Lower leg skin (tissue), 4 donors: ENCODE data around the gene EPRS1. TPM values are rescaled to one million over a fixed set of nuclear protein-coding genes. Genes with fewer than 3 reads are reported as not detected.

Experiments
- DNase-seq, 2 donors: peaks; one replicate each; pipeline ENCODE4 v3.0.0-alpha.2; 2019; ENCODE audit warnings: low spot score in 2 of 2
- H3K4me3 ChIP-seq: fragments of 200-600 bp; sonication (generic); 2 replicates; pipeline ENCODE4 v1.5.1; 2017; ENCODE audit warnings: mild to moderate bottlenecking, low read depth; ENCODE audit not compliant: poor library complexity, severe bottlenecking
- CTCF ChIP-seq, 3 donors: fragments of 450-650 bp; IDR thresholded peaks; one replicate each; pipeline ENCODE4 v1.5.1; 2016; ENCODE audit warnings: antibody characterized with exemption in 3 of 3, mild to moderate bottlenecking in 3 of 3, moderate library complexity in 2 of 3
- POLR2A ChIP-seq, 2 donors: fragments of 450-650 bp; IDR thresholded peaks; one replicate each; pipeline ENCODE4 v1.6.1; 2016 to 2017; ENCODE audit warnings: antibody characterized with exemption in 2 of 2, mild to moderate bottlenecking in 1 of 2, moderate library complexity in 1 of 2
- WGBS, 2 donors: methylation state at CpG; one replicate each; pipeline ENCODE4 v1.1.5; 2018; 5-methylcytosine and 5-hydroxymethylcytosine counted together
- intact Hi-C: fragments of 100-400 bp; cut with DNase I; formaldehyde crosslinking; loops from one replicate; pipeline ENCODE4 v1.15.0; 2023; ENCODE audit warnings: low total_unique reads
- total RNA-seq, 4 donors: library from RNA; depleted of rRNA; stranded (reverse); fragments of >200 nt; gene quantifications; one replicate each; pipeline ENCODE4 v1.1.0, GENCODE V29; 2016

EPRS1 gene
- total RNA-seq, 4 donors from 2014 or later: 30.6 to 43.2 (median 40.9) TPM

GRCh38 chr1:220067269-220068204 is 21.2 kb upstream of the EPRS1 start:
- 85 to 87% methylated on average over 3 of the region's 3 CpGs for WGBS, 2 donors

GRCh38 chr1:220062629-220063028 is 16.3 kb upstream of the EPRS1 start:
- H3K4me3 ChIP-seq: no peak overlapping the region
- TF ChIP-seq CTCF (IDR thresholded peaks at IDR 0.05): no peak
- no peak for DNase-seq
- WGBS, 2 donors: 95 to 96% methylated on average over 6 of the region's 6 CpGs
- intact Hi-C loops: no loop called here

More at GRCh38 chr1:220067269-220068204, 21.2 kb upstream of the EPRS1 start:
- H3K4me3 ChIP-seq: no peak overlapping the region
- DNase-seq: no peak
- intact Hi-C loops: no loop called here
- no peak for TF ChIP-seq CTCF (IDR thresholded peaks at IDR 0.05)

GRCh38 chr1:220060876-220061275 is 14.6 kb upstream of the EPRS1 start:
- no peak for TF ChIP-seq CTCF (IDR thresholded peaks at IDR 0.05)
- no peak for TF ChIP-seq POLR2A (IDR thresholded peaks at IDR 0.05)
- H3K4me3 ChIP-seq: no peak overlapping the region
- 95 to 98% methylated on average over 3 of the region's 3 CpGs for WGBS, 2 donors
- DNase-seq: no peak
- intact Hi-C loops: no loop called here

- H3K4me3 ChIP-seq: no peak overlapping the region
- no peak for TF ChIP-seq POLR2A (IDR thresholded peaks at IDR 0.05)
- no peak for TF ChIP-seq CTCF (IDR thresholded peaks at IDR 0.05)
- no peak for DNase-seq
- 93% methylated on average over 1 of the region's 1 CpG for WGBS, 2 donors
- intact Hi-C loops: no loop called here
Measured at GRCh38 chr1:220056374-220056773, 10.1 kb upstream of the EPRS1 start.

- 25 to 27% methylated on average over 17 of the region's 17 CpGs for WGBS, 2 donors
- peak overlapping the region; percentile 63 for H3K4me3 ChIP-seq
- DNase-seq: no peak
- no peak for TF ChIP-seq POLR2A (IDR thresholded peaks at IDR 0.05)
- TF ChIP-seq CTCF (IDR thresholded peaks at IDR 0.05): no peak
- intact Hi-C loops: no loop called here
Measured at GRCh38 chr1:220045356-220046051, 801 bp downstream of the EPRS1 start.
